Endometrium (tissue), 2 donors: ENCODE measurements around the gene HARBI1.
A peak's percentile ranks its signal among the peaks of the same experiment; 100 is the strongest.

Experiments used
- FAIRE-seq: peaks from 2 replicates; lab custom pipeline; 2012; peaks lifted over from hg19 to GRCh38; lab: Jason Lieb, UNC
- donor health status: control.
- donor health status: control.

Gene HARBI1

GRCh38 chr11:46617134-46617971 is at the start of gene HARBI1, which contains the start of gene ATG13:
Gene HARBI1 (minus strand): TSS chr11:46617227. CDS start chr11:46616237, 990 bp downstream.
Gene ATG13 (plus strand): TSS chr11:46617553. CDS start chr11:46644292, 26,739 bp downstream.
- no peak for FAIRE-seq

GRCh38 chr11:46666516-46666915 is 49.5 kb upstream of the HARBI1 start:
- FAIRE-seq: no peak

- FAIRE-seq: no peak
Observed at GRCh38 chr11:46665356-46665755, 48.3 kb upstream of the HARBI1 start.

- no peak for FAIRE-seq
Observed at GRCh38 chr11:46664612-46665011, 47.6 kb upstream of the HARBI1 start.

- no peak for FAIRE-seq
Observed at GRCh38 chr11:46663277-46663940, 46.4 kb upstream of the HARBI1 start.

- no peak for FAIRE-seq
Observed at GRCh38 chr11:46662366-46662765, 45.3 kb upstream of the HARBI1 start.

- no peak for FAIRE-seq
Observed at GRCh38 chr11:46661836-46662235, 44.8 kb upstream of the HARBI1 start.

- no peak for FAIRE-seq
Observed at GRCh38 chr11:46659908-46660307, 42.9 kb upstream of the HARBI1 start.

GRCh38 chr11:46658259-46658658 is 41.2 kb upstream of the HARBI1 start:
- no peak for FAIRE-seq

- FAIRE-seq: no peak
Observed at GRCh38 chr11:46657186-46657585, 40.2 kb upstream of the HARBI1 start.

- no peak for FAIRE-seq
Observed at GRCh38 chr11:46655631-46656030, 38.6 kb upstream of the HARBI1 start.

- peak; percentile 85 for FAIRE-seq
Observed at GRCh38 chr11:46649180-46649738, 32.2 kb upstream of the HARBI1 start.

- no peak for FAIRE-seq
Observed at GRCh38 chr11:46643986-46644385, 27.0 kb upstream of the HARBI1 start.

GRCh38 chr11:46643531-46643930 is 26.5 kb upstream of the HARBI1 start:
- no peak for FAIRE-seq

- no peak for FAIRE-seq
Observed at GRCh38 chr11:46642627-46643335, 25.8 kb upstream of the HARBI1 start.

- no peak for FAIRE-seq
Observed at GRCh38 chr11:46641639-46642038, 24.6 kb upstream of the HARBI1 start.

GRCh38 chr11:46640036-46640788 is 23.2 kb upstream of the HARBI1 start:
- FAIRE-seq: no peak

- FAIRE-seq: no peak
Observed at GRCh38 chr11:46639197-46639839, 22.3 kb upstream of the HARBI1 start.

GRCh38 chr11:46637546-46637945 is 20.5 kb upstream of the HARBI1 start:
- no peak for FAIRE-seq

- FAIRE-seq: no peak
Observed at GRCh38 chr11:46635557-46636139, 18.6 kb upstream of the HARBI1 start.
